ENCODE data around the gene DOCK2. TPM values are rescaled to one million over a fixed set of nuclear protein-coding genes. Genes with fewer than 3 reads are reported as not detected.

DOCK2 gene
- polyA plus RNA-seq, 1 of the 3 experiments (the other 2 are of a cell fraction) = 3.8 TPM

- no peak overlapping the region for H3K27ac ChIP-seq (ENCODE audit: low read depth in 2 of 2, low read length in 1 of 2)
- ChIA-PET CTCF (no interaction called here), POLR2A (no interaction called here)
- no peaks in the 10 kb centered on the region for H3K79me2 ChIP-seq (ENCODE audit: insufficient read depth)
- no peak overlapping the region for H3K4me3 ChIP-seq (ENCODE audit: low read depth in 2 of 2, low read length in 1 of 2)
- H3F3A ChIP-seq (replicated peaks; ENCODE audit: insufficient read depth) = peaks cover 18% of the 10 kb centered on the region
- H3K9me2 ChIP-seq = no peaks in the 10 kb centered on the region
- 45% methylated on average over 2 of the region's 2 CpGs for WGBS (ENCODE audit: low lambda C conversion rate)
- no peak for DNase-seq
- no peaks in the 10 kb centered on the region for H3K9me3 ChIP-seq
- H3K36me3 ChIP-seq (replicated peaks in 1 of 2; ENCODE audit: control insufficient read depth in 1 of 2, insufficient read depth in 2 of 2, low read length in 1 of 2) = no peaks in the 10 kb centered on the region
- TF ChIP-seq MEF2A (IDR thresholded peaks at IDR 0.05; ENCODE audit: borderline replicate concordance, low read depth) = no peak
- no peak overlapping the region for H3K4me2 ChIP-seq
- H3K9ac ChIP-seq = no peak overlapping the region
- H3K27me3 ChIP-seq (ENCODE audit: insufficient read depth) = no peaks in the 10 kb centered on the region
- H4K20me1 ChIP-seq (ENCODE audit: insufficient read depth) = no peaks in the 10 kb centered on the region
- no peak overlapping the region for H2AFZ ChIP-seq (ENCODE audit: low read depth)
- H3K4me1 ChIP-seq (ENCODE audit: control insufficient read depth in 1 of 2, insufficient read depth in 2 of 2, low read depth in 1 of 2, low read length in 1 of 2) = peaks cover 0 to 12% of the 10 kb centered on the region in 2 experiments; a peak in 2 of 4 replicates
Measured at GRCh38 chr5:169753795-169754194, 116.7 kb downstream of the DOCK2 start.

- ChIA-PET CTCF (interaction anchor here (0.8 kb wide), 1 partner anchor 17 kb away, joined by 3 read pairs; no protein-coding TSS in a partner anchor), POLR2A (no interaction called here)
- no peak overlapping the region for H3K4me2 ChIP-seq
- H3K9ac ChIP-seq = no peak overlapping the region
- peaks cover 19% of the 10 kb centered on the region for H3F3A ChIP-seq (replicated peaks; ENCODE audit: insufficient read depth)
- TF ChIP-seq RCOR1 (IDR thresholded peaks at IDR 0.05; ENCODE audit: low read length) = no peak
- no peak for TF ChIP-seq RAD21 (IDR thresholded peaks at IDR 0.05; ENCODE audit: low read length)
- no peak for TF ChIP-seq GABPA (IDR thresholded peaks at IDR 0.05; ENCODE audit: low read depth)
- no peak for TF ChIP-seq PBX3 (IDR thresholded peaks at IDR 0.05)
- no peak for TF ChIP-seq YY1 (IDR thresholded peaks at IDR 0.05; ENCODE audit: low read depth)
- no peak for TF ChIP-seq RFX5 (IDR thresholded peaks at IDR 0.05; ENCODE audit: low read length)
- TF ChIP-seq MEF2A (IDR thresholded peaks at IDR 0.05; ENCODE audit: borderline replicate concordance, low read depth) = no peak
- TF ChIP-seq JUND (IDR thresholded peaks at IDR 0.05) = no peak
- no peak for TF ChIP-seq GATA2 (CRISPR knock-in tag; IDR thresholded peaks at IDR 0.05)
- no peak for TF ChIP-seq IRF3 (IDR thresholded peaks at IDR 0.05; ENCODE audit: low read depth, low read length)
- TF ChIP-seq TEAD4 (IDR thresholded peaks at IDR 0.05; ENCODE audit: borderline replicate concordance, insufficient read depth) = no peak
- TF ChIP-seq ZBTB33 (IDR thresholded peaks at IDR 0.05; ENCODE audit: borderline replicate concordance, low read depth) = no peak
- no peak for DNase-seq
- H3K4me3 ChIP-seq (ENCODE audit: low read depth in 2 of 2, low read length in 1 of 2) = no peak overlapping the region
- no peaks in the 10 kb centered on the region for H4K20me1 ChIP-seq (ENCODE audit: insufficient read depth)
- no peaks in the 10 kb centered on the region for H3K27me3 ChIP-seq (ENCODE audit: insufficient read depth)
- H3K27ac ChIP-seq (ENCODE audit: low read depth in 2 of 2, low read length in 1 of 2) = no peak overlapping the region
- H3K9me3 ChIP-seq = no peaks in the 10 kb centered on the region
- no peak overlapping the region for H2AFZ ChIP-seq (ENCODE audit: low read depth)
- H3K36me3 ChIP-seq (replicated peaks in 1 of 2; ENCODE audit: control insufficient read depth in 1 of 2, insufficient read depth in 2 of 2, low read length in 1 of 2) = no peaks in the 10 kb centered on the region
- no peaks in the 10 kb centered on the region for H3K9me2 ChIP-seq
- peaks cover 0 to 12% of the 10 kb centered on the region in 2 experiments; a peak in 2 of 4 replicates for H3K4me1 ChIP-seq (ENCODE audit: control insufficient read depth in 1 of 2, insufficient read depth in 2 of 2, low read depth in 1 of 2, low read length in 1 of 2)
- H3K79me2 ChIP-seq (ENCODE audit: insufficient read depth) = no peaks in the 10 kb centered on the region
Measured at GRCh38 chr5:169754737-169755136, 117.7 kb downstream of the DOCK2 start.

Measured in SK-N-SH (cell line).